KMS-11 (cell line): ENCODE results near the gene NCK1.
"Not testable (repeated sequence)": the region's sequence is repeated elsewhere in the genome, so short reads cannot be mapped to it uniquely, and the experiment has no call there.

Experiments used
- H2AFZ ChIP-seq: fragments of 200-600 bp; sonication (generic); 2 replicates; pipeline ENCODE4 v1.6.1; 2016; ENCODE audit warnings: antibody characterized with exemption, mixed run types, low read depth
- H3K27ac ChIP-seq: fragments of 200-600 bp; sonication (generic); 2 replicates; pipeline ENCODE4 v1.6.1; 2016; ENCODE audit warnings: mild to moderate bottlenecking, mixed run types
- H3K27me3 ChIP-seq: fragments of 200-600 bp; sonication (generic); 2 replicates; pipeline ENCODE4 v1.6.1; 2017; ENCODE audit warnings: mild to moderate bottlenecking, low read depth, mixed run types, moderate library complexity; ENCODE audit not compliant: insufficient read depth
- H3K36me3 ChIP-seq: fragments of 200-600 bp; sonication (generic); 2 replicates; pipeline ENCODE4 v1.6.1; 2017; ENCODE audit warnings: mild to moderate bottlenecking, mixed run types; ENCODE audit not compliant: insufficient read depth
- H3K4me1 ChIP-seq: fragments of 200-600 bp; sonication (generic); 2 replicates; pipeline ENCODE4 v1.6.1; 2016; ENCODE audit warnings: mild to moderate bottlenecking, low read depth, mixed run types; ENCODE audit not compliant: poor library complexity, severe bottlenecking
- H3K4me2 ChIP-seq: fragments of 200-600 bp; sonication (generic); 2 replicates; pipeline ENCODE4 v1.7.0; 2016; ENCODE audit warnings: mild to moderate bottlenecking, mixed run types
- H3K4me3 ChIP-seq: fragments of 200-600 bp; sonication (generic); IDR thresholded peaks from 2 replicates; pipeline ENCODE4 v1.6.1; 2017; ENCODE audit warnings: low read depth, low read length, mixed read lengths; ENCODE audit not compliant: insufficient read depth
- H3K79me2 ChIP-seq: fragments of 200-600 bp; sonication (generic); 2 replicates; pipeline ENCODE4 v1.6.1; 2016; ENCODE audit warnings: low read depth, mixed run types; ENCODE audit not compliant: insufficient read depth
- H3K9ac ChIP-seq: fragments of 200-600 bp; sonication (generic); 2 replicates; pipeline ENCODE4 v1.6.1; 2016; ENCODE audit warnings: mild to moderate bottlenecking, mixed run types
- H4K20me1 ChIP-seq: fragments of 200-600 bp; sonication (generic); 2 replicates; pipeline ENCODE4 v1.6.1; 2016; ENCODE audit warnings: mild to moderate bottlenecking, mixed run types; ENCODE audit not compliant: insufficient read depth
- CTCF ChIP-seq: fragments of 200-600 bp; sonication (generic); conservative IDR thresholded peaks from 2 replicates; pipeline ENCODE4 v1.6.1; 2017; ENCODE audit warnings: low read depth, mild to moderate bottlenecking, antibody characterized with exemption, low read length, moderate library complexity, mixed read lengths

Gene NCK1

GRCh38 chr3:136869282-136869681, 7.3 kb downstream of the NCK1 start:
- no peak overlapping the region for H3K4me2 ChIP-seq
- no peak overlapping the region for H2AFZ ChIP-seq
- H3K27me3 ChIP-seq = no peaks in the 10 kb centered on the region
- no peak for TF ChIP-seq CTCF
- H3K4me1 ChIP-seq = peaks cover 3% of the 10 kb centered on the region
- H3K36me3 ChIP-seq = peaks cover 5% of the 10 kb centered on the region; the same call in 1 of the 2 replicates
- H3K4me3 ChIP-seq = no peak overlapping the region
- H3K79me2 ChIP-seq = peaks cover 94% of the 10 kb centered on the region
- no peaks in the 10 kb centered on the region; the same call in 1 of the 2 replicates for H4K20me1 ChIP-seq
- no peak overlapping the region for H3K27ac ChIP-seq
- no peak overlapping the region for H3K9ac ChIP-seq

GRCh38 chr3:136872258-136872657, 10.2 kb downstream of the NCK1 start:
- not testable (repeated sequence) for H3K27me3 ChIP-seq, H3K4me3 ChIP-seq, H3K4me2 ChIP-seq, H3K4me1 ChIP-seq, H3K9ac ChIP-seq, H3K36me3 ChIP-seq, H3K27ac ChIP-seq, H2AFZ ChIP-seq, H4K20me1 ChIP-seq
- peaks cover 81% of the 10 kb centered on the region for H3K79me2 ChIP-seq

- not testable (repeated sequence) for H4K20me1 ChIP-seq, H3K4me3 ChIP-seq, H2AFZ ChIP-seq, H3K9ac ChIP-seq, H3K27me3 ChIP-seq, H3K27ac ChIP-seq, H3K4me2 ChIP-seq, H3K36me3 ChIP-seq
- H3K4me1 ChIP-seq = peaks cover 19% of the 10 kb centered on the region
- H3K79me2 ChIP-seq = peaks cover 71% of the 10 kb centered on the region
Observed at GRCh38 chr3:136879510-136879909, 17.5 kb downstream of the NCK1 start.

- no peak overlapping the region for H3K27ac ChIP-seq
Observed at GRCh38 chr3:136882571-136882970, 20.6 kb downstream of the NCK1 start.

GRCh38 chr3:136883967-136884720, 22.1 kb downstream of the NCK1 start:
- no peaks in the 10 kb centered on the region; the same call in 1 of the 2 replicates for H3K36me3 ChIP-seq
- no peaks in the 10 kb centered on the region for H4K20me1 ChIP-seq
- no peak for TF ChIP-seq CTCF
- H3K9ac ChIP-seq = no peak overlapping the region
- peaks cover 81% of the 10 kb centered on the region for H3K79me2 ChIP-seq
- no peak overlapping the region; the same call in 1 of the 2 replicates for H3K27ac ChIP-seq
- no peak overlapping the region for H3K4me3 ChIP-seq
- H3K27me3 ChIP-seq = no peaks in the 10 kb centered on the region
- peak overlapping the region; percentile 29; the same call in 1 of the 2 replicates for H3K4me2 ChIP-seq
- H3K4me1 ChIP-seq = peaks cover 20% of the 10 kb centered on the region
- H2AFZ ChIP-seq = no peak overlapping the region

More at GRCh38 chr3:136882571-136882970, 20.6 kb downstream of the NCK1 start:
- Histone ChIP-seq H3K4me2 (no peak overlapping the region), H3K9ac (no peak overlapping the region), H3K79me2 (peaks cover 81% of the 10 kb centered on the region), H3K27me3 (no peaks in the 10 kb centered on the region), H2AFZ (no peak overlapping the region), H3K4me3 (no peak overlapping the region), H4K20me1 (no peaks in the 10 kb centered on the region), H3K36me3 (no peaks in the 10 kb centered on the region), H3K4me1 (peaks cover 20% of the 10 kb centered on the region)
- TF ChIP-seq CTCF = no peak
